IPS-11a (cell line): ENCODE results near the gene FRMD3.
"Not testable (repeated sequence)": the region's sequence is repeated elsewhere in the genome, so short reads cannot be mapped to it uniquely, and the experiment has no call there.

Experiments used
- H3K4me3 ChIP-seq: one replicate; pipeline ENCODE4 v1.5.1; 2013; ENCODE audit warnings: low read depth, low read length, control low read depth

Gene FRMD3

GRCh38 chr9:83401328-83401900 is 136.8 kb downstream of the FRMD3 start:
- H3K4me3 ChIP-seq, result no peak overlapping the region

GRCh38 chr9:83396813-83397212 is 141.4 kb downstream of the FRMD3 start:
- no peak overlapping the region for H3K4me3 ChIP-seq

GRCh38 chr9:83396342-83396741 is 141.9 kb downstream of the FRMD3 start:
- no peak overlapping the region for H3K4me3 ChIP-seq

GRCh38 chr9:83392228-83392627 is 146.0 kb downstream of the FRMD3 start:
- H3K4me3 ChIP-seq, result no peak overlapping the region

GRCh38 chr9:83388346-83388745 is 149.9 kb downstream of the FRMD3 start:
- no peak overlapping the region for H3K4me3 ChIP-seq

GRCh38 chr9:83387401-83388185 is 150.6 kb downstream of the FRMD3 start:
- H3K4me3 ChIP-seq, result no peak overlapping the region

GRCh38 chr9:83385317-83385716 is 152.9 kb downstream of the FRMD3 start:
- no peak overlapping the region for H3K4me3 ChIP-seq

GRCh38 chr9:83384214-83384613 is 154.0 kb downstream of the FRMD3 start:
- H3K4me3 ChIP-seq, result no peak overlapping the region

- H3K4me3 ChIP-seq, result no peak overlapping the region
Observed at GRCh38 chr9:83383034-83383433, 155.2 kb downstream of the FRMD3 start.

- no peak overlapping the region for H3K4me3 ChIP-seq
Observed at GRCh38 chr9:83382421-83382820, 155.8 kb downstream of the FRMD3 start.

- H3K4me3 ChIP-seq, result no peak overlapping the region
Observed at GRCh38 chr9:83379045-83379444, 159.2 kb downstream of the FRMD3 start.

- no peak overlapping the region for H3K4me3 ChIP-seq
Observed at GRCh38 chr9:83372957-83373356, 165.2 kb downstream of the FRMD3 start.

GRCh38 chr9:83367326-83367725 is 170.9 kb downstream of the FRMD3 start:
- no peak overlapping the region for H3K4me3 ChIP-seq

- H3K4me3 ChIP-seq, result no peak overlapping the region
Observed at GRCh38 chr9:83362341-83362995, 175.7 kb downstream of the FRMD3 start.

- no peak overlapping the region for H3K4me3 ChIP-seq
Observed at GRCh38 chr9:83359039-83359438, 179.2 kb downstream of the FRMD3 start.

- not testable (repeated sequence) for H3K4me3 ChIP-seq
Observed at GRCh38 chr9:83358493-83358892, 179.7 kb downstream of the FRMD3 start.

- no peak overlapping the region for H3K4me3 ChIP-seq
Observed at GRCh38 chr9:83355729-83356151, 182.5 kb downstream of the FRMD3 start.

GRCh38 chr9:83355024-83355444 is 183.2 kb downstream of the FRMD3 start:
- no peak overlapping the region for H3K4me3 ChIP-seq

- H3K4me3 ChIP-seq, result no peak overlapping the region
Observed at GRCh38 chr9:83349031-83349430, 189.2 kb downstream of the FRMD3 start.

GRCh38 chr9:83346655-83347420 is 191.4 kb downstream of the FRMD3 start:
- H3K4me3 ChIP-seq, result no peak overlapping the region

- H3K4me3 ChIP-seq, result no peak overlapping the region
Observed at GRCh38 chr9:83343366-83343999, 194.7 kb downstream of the FRMD3 start.
